ENCODE results near the gene LMTK2.

DNA sequence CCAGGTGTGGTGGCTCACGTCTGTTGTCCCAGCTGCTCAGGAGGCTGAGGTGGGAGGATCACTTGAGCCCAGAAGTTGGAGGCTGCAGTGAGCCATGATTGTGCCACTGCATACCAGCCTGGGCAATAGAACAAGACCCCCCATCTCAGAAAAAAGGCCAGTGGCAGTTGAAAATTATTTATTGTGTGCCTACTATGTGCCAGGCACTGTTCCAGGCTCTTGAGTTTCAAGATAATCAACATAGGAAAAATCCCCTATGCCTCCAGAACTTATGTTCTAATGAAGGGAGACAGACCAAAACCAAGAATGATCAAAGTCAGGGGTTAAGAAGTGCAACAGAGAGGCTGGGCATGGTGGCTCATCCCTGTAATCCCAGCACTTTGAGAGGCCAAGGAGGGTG lies 42.4 kb upstream of the LMTK2 start:
- TF ChIP-seq CTCF (IDR thresholded peaks at IDR 0.05; ENCODE audit: borderline replicate concordance, extremely low read depth, low read length, poor library complexity, severe bottlenecking), result no peak
- no peak for TF ChIP-seq EZH2 (IDR thresholded peaks at IDR 0.05; ENCODE audit: borderline replicate concordance, low read depth, low read length, severe bottlenecking)
